GM21529 (cell line): ENCODE results near the gene PDE4C.
"Not testable (repeated sequence)": the region's sequence is repeated elsewhere in the genome, so short reads cannot be mapped to it uniquely, and the experiment has no call there.

ENCODE experiments used
- ATAC-seq: cut with Tn5 transposase; IDR thresholded peaks from one replicate; pipeline ENCODE4 v1.9.1; 2021; ENCODE audit not compliant: unreplicated experiment

The PDE4C gene

GRCh38 chr19:18223860-18224524 lies 2.2 kb downstream of the PDE4C start:
- no peak for ATAC-seq

DNA sequence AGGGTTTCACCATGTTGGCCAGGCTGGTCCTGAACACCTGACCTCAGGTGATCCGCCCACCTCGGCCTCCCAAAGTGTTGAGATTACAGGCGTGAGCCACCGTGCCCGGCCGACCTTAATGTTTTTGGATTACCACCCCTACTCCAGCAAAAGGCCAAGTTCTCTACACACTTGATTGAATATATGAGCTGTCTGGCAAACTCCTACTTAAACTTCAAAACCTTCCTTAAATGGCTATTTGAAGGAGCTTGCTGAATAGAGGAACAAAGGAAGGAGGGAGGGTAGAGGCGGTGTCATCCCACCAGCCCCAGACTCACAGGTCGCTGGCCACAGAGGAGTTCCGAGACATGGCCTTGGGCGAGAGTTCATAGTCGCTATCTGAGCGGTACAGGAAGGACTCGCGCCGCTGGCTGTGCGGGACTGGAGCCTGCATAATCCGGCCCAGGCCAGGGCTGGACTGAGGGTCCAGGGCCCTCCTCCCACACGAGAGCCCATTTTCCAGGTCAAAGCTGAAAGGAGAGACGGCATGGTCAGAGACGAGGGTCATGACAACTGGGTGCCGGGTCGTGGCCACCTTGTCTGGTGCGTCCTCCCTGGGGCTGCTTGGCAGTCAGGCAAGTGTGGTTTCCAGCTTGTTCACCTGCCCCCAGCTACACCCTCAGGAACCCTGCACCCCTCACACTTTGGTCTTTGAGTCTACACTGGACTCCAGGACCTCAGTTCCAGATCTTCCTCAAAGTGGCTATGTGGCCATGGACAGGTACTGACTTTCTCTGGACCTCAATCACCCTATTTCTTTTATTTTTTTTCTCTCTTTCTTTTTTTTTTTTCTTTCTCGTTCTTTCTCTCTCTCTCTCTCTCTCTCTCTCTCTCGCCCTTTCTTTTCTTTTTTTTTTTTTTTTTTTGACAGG lies 4.2 kb downstream of the PDE4C start:
- ATAC-seq: no peak

- ATAC-seq: no peak
Measured at GRCh38 chr19:18220632-18221275, 5.5 kb downstream of the PDE4C start.

DNA sequence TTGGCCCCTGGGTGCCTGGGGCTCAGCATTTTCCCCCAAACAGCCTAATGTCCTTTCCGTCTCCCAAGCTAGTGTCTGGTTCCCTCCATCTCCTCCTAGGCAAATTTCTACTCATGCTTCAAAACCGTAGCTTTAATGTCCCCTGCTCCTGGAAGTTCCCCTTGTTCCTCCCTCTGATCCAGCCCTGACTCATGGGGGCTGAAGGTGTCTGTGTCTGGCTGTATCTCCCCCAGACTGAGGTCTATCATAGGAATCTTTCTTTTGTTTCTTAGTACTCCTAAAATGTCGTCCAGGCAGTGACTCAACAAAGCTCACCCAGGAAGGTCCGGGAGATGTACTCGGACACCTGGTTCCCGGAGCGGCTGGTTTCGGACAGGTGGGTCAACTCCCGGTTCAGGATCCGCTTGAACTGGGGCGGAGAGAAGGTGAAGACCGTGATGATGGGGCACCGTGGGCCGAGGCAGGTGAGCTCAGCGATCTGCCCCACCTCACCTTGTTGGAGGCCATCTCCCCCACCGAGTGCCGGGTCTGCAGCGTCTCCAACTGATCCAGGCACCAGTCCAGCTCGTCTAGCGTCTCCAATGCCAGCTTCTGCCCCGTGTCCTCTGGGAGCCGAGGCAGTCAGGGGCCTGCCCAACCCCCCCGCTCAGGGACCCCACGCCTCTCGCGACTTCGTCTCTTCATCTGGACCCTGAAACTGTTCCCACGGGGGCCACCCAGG lies 6.2 kb downstream of the PDE4C start:
- ATAC-seq: no peak

DNA sequence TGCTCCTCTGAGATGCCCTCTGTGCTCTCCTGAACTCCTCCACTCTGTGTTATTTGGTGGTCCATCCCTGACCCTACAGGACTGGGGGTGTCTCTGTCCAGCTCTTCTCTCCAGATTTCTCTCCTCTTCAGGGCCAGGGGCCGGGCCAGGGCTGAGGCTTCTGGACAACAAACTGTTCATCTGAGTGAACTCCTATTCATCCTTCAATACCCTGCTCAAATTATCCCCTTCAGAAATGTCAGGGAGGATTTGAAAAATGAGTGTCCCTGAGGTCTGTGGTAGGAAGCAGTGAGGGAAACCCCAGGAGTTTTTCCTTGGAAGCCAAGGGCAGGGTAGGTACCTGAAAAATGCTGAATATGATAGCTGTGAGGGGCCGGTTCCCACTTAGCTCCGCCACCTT lies 7.6 kb downstream of the PDE4C start:
- ATAC-seq: no peak

DNA sequence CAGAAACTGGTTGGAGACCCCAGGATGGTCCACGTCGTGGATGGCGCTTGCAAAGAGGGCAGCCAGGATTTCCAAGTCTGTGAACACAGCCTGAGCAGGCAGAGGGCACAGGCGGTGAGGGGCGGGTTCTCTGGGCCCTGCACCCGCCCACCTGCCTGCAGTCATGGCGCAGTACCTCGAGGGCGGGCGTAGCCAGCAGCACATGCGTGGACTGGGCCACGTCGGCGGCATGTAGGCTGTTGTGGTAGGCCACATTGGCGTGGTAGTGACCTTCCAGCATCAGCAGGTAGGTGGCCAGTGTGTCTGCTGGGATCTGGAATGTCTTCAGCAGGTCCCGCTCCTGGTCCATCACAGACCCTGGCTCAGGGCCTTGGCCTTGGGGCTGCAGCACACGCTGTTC lies 8.1 kb downstream of the PDE4C start:
- ATAC-seq: no peak

DNA sequence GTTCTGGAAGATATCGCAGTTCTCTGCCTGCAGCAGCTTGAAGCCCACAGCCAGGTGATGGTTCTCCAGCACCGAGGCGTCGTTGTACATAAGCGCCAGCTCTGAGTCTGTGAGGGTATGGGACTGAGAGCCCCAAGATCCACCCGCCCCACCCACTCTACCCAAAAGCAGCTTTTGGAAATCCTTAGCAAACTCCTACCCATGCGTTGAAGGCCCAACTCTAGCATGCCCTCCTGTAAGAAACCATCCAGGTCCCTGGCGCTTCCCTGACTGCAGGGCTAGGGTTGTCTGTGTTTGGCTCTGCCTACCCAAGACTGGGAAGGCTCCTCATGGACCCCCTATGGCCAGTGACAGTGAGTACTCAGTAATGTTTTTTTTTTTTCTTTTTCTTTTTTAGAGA lies 9.4 kb downstream of the PDE4C start:
- no peak for ATAC-seq

DNA sequence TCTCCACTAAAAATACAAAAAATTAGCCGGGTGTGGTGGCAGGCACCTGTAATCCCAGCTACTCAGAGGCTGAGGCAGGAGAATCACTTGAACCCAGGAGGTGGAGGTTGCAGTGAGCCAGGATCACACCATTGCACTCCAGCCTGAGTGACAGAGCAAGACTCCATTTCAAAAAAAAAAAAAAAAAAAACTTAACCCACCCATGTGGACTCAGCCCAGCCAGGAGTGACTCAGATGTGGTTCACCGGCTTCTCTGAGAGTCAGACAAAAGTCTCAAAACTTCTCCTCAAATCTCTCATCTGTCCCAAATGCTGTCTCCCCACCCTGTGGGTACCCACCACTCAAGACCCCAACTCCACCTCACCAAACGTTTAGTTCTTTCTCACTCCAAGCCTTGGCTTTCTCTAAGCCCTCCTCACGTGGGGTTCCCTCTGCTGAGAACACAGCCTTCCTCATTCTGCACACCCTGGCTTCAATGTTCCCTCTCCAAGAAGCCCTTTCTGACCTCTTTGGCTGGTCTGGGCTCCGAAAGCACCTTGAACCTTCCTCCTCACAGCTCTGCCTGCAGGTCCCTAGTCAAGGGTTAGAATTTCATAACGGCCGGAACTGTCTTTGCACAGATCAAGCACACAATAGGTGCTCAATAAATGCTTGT lies 11.3 kb downstream of the PDE4C start:
- no peak for ATAC-seq

DNA sequence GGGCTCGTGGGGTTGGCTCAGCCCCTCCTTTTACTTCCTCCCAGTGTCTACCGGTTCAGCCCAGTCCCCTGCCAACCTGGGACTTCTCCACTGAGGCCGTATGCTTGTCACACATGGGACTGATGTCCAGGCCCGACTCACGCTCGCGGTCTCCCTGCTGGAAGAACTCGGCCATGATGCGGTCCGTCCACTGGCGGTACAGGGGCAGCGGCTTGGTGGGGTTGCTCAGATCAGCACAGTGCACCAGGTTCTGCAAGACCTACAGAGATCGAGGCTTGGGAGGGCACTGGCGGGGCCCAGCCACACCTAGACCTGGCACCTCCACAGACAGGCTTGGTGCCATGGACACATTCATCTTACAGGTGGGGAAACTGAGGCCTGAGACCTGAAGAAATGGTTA lies 14.6 kb downstream of the PDE4C start:
- no peak for ATAC-seq

GRCh38 chr19:18209912-18210311 lies 16.3 kb downstream of the PDE4C start:
- not testable (repeated sequence) for ATAC-seq

DNA sequence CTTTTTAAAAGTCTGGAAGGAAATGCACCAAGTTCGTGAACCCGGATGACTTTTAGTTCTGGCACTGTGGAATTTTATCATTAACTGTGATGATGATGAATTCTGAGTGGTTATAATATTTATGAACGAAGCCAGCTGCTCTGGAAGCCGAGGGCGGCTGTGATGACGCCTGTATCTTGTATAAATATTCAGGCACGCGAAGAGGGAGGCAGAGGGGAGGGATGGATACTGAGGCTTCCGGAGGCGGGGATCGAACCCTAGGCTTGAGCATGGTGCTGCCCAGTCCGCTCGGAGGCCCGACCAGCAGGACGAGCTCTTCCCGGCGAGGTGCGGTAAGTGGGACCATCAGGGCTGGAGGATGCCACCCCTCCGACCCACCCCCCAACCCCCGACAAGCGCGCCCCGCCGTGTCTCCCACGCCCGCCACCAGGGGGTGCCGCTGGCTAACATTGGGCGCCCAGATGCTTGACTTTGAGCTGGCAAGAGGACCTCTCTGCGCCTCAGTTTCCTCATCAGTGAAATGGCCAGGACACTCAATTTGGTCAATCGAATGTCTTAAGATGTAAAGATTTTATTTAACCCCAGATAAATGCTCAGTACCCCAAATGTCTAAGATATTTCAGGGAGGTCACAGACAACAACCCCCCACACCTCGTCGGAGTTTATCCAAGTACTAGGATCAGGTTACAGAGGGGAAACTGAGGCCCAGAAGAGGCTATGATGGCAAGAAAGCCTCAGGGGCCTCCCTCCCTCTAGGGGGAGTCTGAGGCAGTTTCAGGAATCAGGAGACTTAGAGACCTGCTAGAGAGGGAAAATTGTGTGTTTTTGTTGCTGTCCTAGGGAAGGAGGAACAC lies 17.9 kb downstream of the PDE4C start:
- no peak for ATAC-seq

GRCh38 chr19:18206018-18206417 lies 20.2 kb downstream of the PDE4C start:
- ATAC-seq: no peak

- no peak for ATAC-seq
Measured at GRCh38 chr19:18205200-18205892, 20.9 kb downstream of the PDE4C start.

DNA sequence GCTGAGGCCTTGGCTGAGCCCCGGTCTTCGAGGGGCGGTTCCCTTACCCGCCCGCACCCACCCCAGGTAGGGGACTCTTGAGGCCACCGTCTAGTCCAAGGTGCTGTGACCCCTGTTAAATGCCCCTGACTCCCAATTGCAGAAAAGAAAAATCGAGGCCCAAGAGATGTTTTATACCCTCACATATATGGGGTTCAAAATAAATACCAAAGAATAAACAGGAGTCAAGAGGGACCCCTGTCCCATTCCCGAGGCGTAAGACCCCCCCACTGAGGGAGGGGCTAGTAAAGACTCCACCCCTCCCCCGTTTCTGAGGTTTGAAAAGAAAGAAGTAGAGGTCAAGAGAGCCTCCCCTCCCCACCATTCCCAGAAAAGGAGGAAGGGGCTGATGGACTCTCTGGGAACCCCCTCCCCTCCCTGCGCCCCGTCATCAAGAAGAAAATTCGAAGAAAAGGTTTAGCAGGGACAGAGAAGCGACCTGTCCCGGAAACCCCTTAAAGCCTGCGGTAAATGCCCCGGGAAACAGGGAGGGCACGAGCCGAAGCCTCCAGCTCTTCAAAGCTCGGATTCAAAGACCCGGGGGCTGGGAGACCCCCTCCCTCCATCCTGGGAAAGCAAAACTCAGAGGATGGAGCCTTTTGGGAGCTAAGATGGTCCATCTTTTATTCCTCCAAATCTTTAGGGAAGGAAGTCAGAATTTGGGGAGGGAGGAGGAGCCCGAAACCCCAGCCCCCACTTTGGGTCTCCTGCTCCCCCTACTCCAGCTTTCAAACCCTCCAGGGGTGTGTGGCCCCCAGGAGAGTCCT lies 21.6 kb downstream of the PDE4C start:
- peak; percentile 16 for ATAC-seq

DNA sequence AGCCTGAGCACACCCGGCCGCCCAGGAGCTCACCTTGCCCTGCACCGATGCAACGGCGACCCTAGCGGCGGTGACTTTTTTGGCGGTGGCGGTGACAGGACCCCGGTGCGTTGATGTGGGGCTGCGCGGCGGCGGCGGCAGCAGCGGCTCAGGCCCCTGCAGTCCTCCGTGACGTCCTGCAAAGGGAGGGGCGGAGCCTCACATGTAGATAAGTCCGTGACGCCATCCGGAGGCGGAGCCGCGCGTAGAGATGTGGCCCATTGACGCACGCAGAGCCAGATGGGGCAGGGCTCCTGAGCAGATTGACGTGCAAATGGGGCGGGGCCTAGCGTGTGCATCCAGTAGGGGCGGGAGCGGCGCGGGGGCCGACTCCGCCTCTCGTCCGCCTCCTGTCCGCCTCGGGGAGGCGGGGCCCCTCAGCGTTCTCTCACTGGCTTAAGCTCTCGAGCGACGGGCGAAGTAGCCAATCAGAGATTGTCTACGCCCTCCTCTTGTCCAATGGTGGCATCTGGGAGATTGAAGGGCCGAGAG lies 22.3 kb downstream of the PDE4C start, which contains the start of gene RAB3A:
Gene RAB3A, minus strand, starts transcription at position 180 of the 531 bp plus-strand sequence. CDS start 1,302 bp downstream, outside the sequence.
- peak; percentile 87 for ATAC-seq

DNA sequence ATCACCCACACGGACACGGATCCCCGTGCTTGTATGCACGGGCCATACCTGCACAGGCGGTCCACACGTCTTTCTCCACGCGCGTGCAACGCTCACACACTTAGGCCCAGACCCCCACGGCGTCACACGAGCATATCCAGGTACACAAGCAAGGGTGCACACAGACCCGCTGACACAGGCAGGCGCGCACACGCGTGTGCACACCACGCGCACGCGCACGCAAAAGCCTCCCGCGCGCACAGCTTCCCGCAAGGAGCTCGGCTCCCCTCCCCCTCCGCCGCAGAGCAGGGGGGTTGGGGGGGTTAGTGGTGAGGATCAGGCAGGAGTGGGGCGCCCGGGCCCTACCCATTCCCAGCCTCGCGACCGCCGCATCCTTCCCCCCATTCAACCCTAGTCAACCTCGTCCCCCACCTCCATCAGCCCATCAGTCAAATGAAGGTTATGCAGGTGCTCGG lies 22.8 kb downstream of the PDE4C start:
- no peak for ATAC-seq

- no peak for ATAC-seq
Measured at GRCh38 chr19:18202778-18203407, 23.3 kb downstream of the PDE4C start.
